Activated CD8-positive, alpha-beta memory T cell treated with anti-CD3 and anti-CD28 coated beads for 1 hour (primary cell): ENCODE data around the gene HUS1B.
"Not testable (repeated sequence)": the region's sequence is repeated elsewhere in the genome, so short reads cannot be mapped to it uniquely, and the experiment has no call there.

Source experiments
- DNase-seq, 2 donors: peaks; one replicate each; pipeline ENCODE4 v3.0.0-alpha.2; 2020; ENCODE audit warnings: low read depth in 1 of 2; ENCODE audit errors: extremely low read depth in 1 of 2

HUS1B gene

GRCh38 chr6:679282-679681, 22.4 kb upstream of the HUS1B start:
- DNase-seq, result no peak

- DNase-seq, result no peak
Observed at GRCh38 chr6:678520-678919, 21.6 kb upstream of the HUS1B start.

GRCh38 chr6:677919-678318, 21.0 kb upstream of the HUS1B start:
- no peak for DNase-seq

GRCh38 chr6:674956-675355, 18.1 kb upstream of the HUS1B start:
- DNase-seq, result no peak

GRCh38 chr6:674406-674805, 17.5 kb upstream of the HUS1B start:
- DNase-seq, result no peak

- no peak for DNase-seq
Observed at GRCh38 chr6:667253-667927, 10.5 kb upstream of the HUS1B start.

- DNase-seq, result no peak
Observed at GRCh38 chr6:665403-666267, 8.7 kb upstream of the HUS1B start.

- not testable (repeated sequence) for DNase-seq
Observed at GRCh38 chr6:663788-664187, 6.9 kb upstream of the HUS1B start.

GRCh38 chr6:659716-660581, 3.0 kb upstream of the HUS1B start:
- no peak for DNase-seq

- no peak for DNase-seq
Observed at GRCh38 chr6:658244-658643, 1.3 kb upstream of the HUS1B start.

GRCh38 chr6:657743-658142, 843 bp upstream of the HUS1B start:
- no peak for DNase-seq

- no peak for DNase-seq
Observed at GRCh38 chr6:654136-654535, 2.8 kb downstream of the HUS1B start.

- no peak for DNase-seq
Observed at GRCh38 chr6:652865-653264, 4.0 kb downstream of the HUS1B start.

- DNase-seq, result no peak
Observed at GRCh38 chr6:650098-650497, 6.8 kb downstream of the HUS1B start.

- no peak for DNase-seq
Observed at GRCh38 chr6:642805-643204, 14.1 kb downstream of the HUS1B start.

GRCh38 chr6:641225-641985, 15.5 kb downstream of the HUS1B start:
- DNase-seq, result no peak

- no peak for DNase-seq
Observed at GRCh38 chr6:636488-636887, 20.4 kb downstream of the HUS1B start.

GRCh38 chr6:635233-635632, 21.7 kb downstream of the HUS1B start:
- no peak for DNase-seq

GRCh38 chr6:633611-634010, 23.3 kb downstream of the HUS1B start:
- DNase-seq, result no peak

GRCh38 chr6:628766-629165, 28.1 kb downstream of the HUS1B start:
- no peak for DNase-seq

GRCh38 chr6:626236-626635, 30.7 kb downstream of the HUS1B start:
- DNase-seq, result no peak
